SIG-M5 treated with dmso at 0.1 percent for 504 hours (cell line): Measurements from ENCODE around the gene TMEM74B.
"Not testable (repeated sequence)": the region's sequence is repeated elsewhere in the genome, so short reads cannot be mapped to it uniquely, and the experiment has no call there.

ENCODE experiments used
- DNase-seq: peaks from one replicate; lab custom pipeline; 2025; ENCODE audit not compliant: unreplicated experiment; lab: John Stamatoyannopoulos, UW

Gene TMEM74B

GRCh38 chr20:1184638-1185315, at the start of gene TMEM74B:
TMEM74B (minus strand) TSS chr20:1184981; CDS start chr20:1183801, 1,180 bp downstream.
- DNase-seq, result no peak

GRCh38 chr20:1232286-1233111, 47.7 kb upstream of the TMEM74B start:
- DNase-seq, result no peak

GRCh38 chr20:1229541-1229940, 44.8 kb upstream of the TMEM74B start:
- DNase-seq, result no peak

DNA sequence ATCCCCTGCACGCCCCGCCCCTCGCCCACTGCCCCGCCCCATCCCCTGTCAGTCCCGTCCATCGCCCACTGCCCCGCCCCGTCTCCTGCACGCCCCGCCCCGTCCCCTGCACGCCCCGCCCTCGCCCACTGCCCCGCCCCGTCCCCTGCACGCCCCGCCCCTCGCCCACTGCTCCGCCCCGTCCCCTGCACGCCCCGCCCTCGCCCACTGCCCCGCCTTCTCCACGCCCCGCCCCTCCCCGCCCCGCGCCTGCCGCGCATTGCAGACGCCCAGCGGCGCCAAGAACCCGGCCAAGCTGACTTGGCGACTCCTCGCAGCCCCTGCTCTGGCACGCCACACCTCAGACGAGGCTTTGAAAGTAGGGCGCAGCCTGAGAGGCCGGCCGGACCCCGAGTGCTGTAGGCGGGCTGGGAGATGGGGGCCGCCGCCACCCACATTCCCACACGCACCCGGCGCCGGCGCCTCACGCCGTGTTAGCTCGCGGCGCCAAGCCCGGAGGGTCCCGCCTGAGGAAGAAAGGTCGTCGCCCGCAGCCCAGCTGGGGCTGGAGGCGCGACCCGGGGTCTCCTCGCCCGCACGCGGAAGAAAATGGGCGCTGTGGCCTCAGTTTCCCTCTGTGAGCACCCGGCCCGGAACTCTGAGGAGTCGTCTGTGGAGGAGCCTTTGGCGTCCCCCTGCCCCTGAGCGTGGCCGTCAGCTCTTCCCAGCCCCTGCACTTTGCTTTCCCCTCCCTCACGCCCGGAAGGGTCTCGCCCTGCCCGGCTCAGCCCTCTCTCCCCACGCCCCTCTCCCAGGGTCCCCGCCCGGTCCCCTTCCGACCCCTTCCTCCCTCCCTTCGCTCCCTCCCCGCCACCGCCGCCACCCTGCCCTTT, 41.2 kb upstream of the TMEM74B start, which contains the start of gene RAD21L1:
TSS of gene RAD21L1 (plus strand) at position 262 of the 872 bp plus-strand sequence. CDS start 2,410 bp downstream, outside the sequence.
- peak; percentile 31 for DNase-seq

- DNase-seq, result no peak
Measured at GRCh38 chr20:1225263-1225782, 40.5 kb upstream of the TMEM74B start.

DNA sequence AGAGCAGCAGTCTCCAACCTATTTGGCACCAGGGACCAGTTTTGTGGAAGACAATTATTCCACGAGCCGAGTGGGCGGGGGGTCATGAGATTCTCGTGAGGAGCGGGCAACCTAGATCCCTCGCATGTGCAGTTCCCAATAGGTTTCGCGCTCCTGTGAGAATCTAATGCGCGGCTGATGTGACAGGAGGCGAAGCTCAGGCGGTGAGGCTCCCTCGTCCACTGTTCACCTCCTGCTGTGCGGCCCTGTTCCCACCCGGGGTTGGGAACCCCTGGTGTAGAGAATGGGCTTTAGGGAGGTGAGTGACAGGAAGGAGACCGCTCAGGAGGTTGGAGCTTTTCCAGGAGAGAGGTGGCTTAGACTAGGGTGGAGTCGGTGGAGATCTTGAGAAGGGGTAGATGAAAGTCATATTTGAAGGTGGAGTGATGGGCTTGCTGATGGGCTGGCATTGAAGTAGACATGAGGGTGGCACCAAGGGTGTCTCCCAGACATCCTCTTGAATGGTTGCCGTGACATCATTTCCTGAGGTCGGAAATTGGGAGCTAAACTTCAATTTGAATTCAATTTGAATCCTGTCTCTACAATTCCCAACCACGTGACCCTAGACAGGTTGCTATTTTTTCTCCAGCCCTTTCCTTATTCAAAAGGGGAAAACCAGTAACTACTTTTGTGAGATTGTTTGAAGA, 39.6 kb upstream of the TMEM74B start:
- no peak for DNase-seq

DNA sequence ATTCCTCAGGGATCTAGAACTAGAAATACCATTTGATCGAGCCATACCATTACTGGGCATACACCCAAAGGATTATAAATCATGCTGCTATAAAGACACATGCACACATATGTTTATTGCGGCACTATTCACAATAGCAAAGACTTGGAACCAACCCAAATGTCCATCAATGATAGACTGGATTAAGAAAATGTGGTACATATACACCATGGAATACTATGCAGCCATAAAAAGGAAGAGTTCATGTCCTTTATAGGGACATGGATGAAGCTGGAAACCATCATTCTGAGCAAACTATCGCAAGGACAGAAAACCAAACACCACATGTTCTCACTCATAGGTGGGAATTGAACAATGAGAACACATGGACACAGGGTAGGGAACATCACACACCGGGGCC, 38.0 kb upstream of the TMEM74B start:
- not testable (repeated sequence) for DNase-seq

DNA sequence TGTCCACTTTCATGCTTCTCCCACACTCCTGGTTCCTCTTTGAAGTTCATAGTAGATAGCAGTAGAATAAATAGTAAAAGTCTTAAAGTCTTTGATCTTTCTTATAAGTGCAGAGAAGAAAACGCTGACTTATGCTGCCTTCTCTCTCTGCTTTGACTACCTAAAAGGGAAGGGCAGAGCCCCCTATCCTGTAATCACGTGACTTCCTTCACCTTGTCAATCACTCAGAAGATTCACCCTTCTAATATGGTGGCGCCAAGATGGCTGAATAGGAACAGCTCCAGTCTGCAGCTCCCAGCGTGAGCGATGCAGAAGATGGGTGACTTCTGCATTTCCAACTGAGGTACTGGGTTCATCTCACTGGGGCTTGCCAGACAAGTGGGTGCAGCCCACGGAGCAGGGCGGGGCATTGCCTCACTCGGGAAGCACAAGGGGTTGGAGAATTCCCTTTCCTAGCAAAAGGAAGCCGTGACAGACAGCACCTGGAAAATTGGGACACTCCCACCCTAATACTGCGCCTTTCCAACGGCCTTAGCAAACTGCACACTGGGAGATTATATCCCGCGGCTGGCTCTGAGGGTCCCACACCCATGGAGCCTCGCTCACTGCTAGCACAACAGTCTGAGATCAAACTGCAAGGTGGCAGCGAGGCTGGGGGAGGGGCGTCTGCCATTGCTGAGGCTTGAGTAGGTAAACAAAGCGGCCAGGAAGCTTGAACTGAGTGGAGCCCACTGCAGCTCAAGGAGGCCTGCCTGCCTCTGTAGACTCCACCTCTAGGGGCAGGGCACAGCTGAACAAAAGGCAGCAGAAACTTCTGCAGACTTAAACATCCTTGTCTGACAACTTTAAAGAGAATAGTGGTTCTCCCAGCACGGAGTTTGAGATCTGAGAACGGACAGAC, 32.0 kb upstream of the TMEM74B start:
- not testable (repeated sequence) for DNase-seq

DNA sequence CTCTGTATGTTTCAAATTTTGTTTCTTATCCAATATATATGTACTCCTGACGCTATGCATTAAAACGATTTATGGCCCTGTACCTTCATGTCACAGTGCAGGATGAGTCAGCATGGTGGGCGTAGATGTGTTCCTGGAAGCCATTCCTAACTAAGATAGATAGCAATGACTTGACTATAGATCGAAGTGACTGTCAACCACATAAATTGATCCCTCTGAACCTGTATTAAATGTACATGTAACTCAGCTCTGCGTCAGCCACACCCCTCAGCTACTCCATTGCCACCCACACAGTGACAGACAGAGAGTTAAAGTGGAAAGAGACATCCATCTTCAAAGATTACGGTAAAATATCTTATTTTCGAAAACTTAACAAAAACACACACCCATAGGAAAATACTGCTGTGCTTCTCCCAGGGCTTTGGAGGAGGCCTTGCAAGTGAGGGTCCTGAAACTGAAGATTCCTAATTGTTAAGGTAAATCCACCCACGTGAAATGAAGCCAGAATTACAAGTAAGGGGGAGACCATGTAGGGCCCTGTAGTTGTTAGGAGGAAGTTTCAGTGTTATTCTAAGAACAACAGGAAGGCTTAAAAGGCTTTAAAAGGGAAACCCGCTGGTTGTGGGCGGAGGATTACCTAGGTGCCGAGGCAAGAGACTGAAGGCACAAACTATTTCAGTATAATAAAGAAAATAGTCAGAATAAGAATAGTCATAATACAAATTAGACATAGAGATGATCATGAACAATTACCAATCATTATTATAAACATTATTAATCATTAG, 30.8 kb upstream of the TMEM74B start:
- no peak for DNase-seq

- DNase-seq, result no peak
Measured at GRCh38 chr20:1214838-1215261, 30.1 kb upstream of the TMEM74B start.

- DNase-seq, result peak; percentile 73
Measured at GRCh38 chr20:1212607-1213396, 28.0 kb upstream of the TMEM74B start.

GRCh38 chr20:1212023-1212422, 27.2 kb upstream of the TMEM74B start:
- no peak for DNase-seq

DNA sequence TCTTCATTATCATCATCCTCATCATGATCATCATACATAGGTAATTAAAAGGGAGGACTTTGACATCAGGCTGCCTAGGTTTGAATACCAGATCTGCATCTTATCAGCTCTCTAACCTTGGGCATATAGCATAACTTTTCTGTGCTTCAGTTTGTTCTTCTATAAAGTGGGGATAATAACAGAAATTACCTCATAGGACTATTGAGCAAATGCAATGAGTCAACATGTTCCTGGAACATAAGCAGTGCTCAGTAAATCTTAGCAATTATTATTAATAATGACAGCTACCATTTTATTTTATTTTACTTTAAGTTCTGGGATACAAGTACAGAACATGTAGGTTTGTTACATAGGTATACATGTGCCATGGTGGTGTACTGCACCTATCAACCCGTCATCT, 25.7 kb upstream of the TMEM74B start:
- DNase-seq, result no peak

- DNase-seq, result no peak
Measured at GRCh38 chr20:1209447-1210387, 24.9 kb upstream of the TMEM74B start.

DNA sequence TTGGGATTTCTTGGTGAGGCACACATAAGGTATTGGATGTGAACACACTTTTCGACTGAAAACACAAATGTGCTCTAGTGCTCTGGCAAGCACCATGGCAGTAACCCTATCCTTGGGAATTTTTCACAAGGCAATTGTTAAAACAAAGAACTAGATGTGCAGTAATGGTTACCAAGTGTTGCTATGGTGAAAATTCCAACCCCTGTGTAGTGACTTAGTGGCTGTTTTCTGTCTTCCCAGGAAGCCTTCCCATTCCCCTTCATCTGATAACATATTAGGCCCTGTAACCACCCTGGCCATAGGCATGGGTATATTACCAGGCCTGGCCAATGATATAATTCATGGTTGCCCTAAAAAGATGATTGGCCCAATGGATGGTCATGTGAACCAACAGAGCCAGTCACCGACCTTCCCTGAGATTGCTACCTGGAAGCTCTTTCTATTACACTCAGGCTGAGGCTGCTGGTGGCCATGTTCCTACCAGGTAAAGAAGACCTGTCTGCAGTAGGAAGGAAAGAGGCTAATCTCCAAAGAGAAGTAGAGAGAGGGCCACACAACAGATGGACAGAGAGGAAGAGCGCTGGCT, 22.6 kb upstream of the TMEM74B start:
- DNase-seq, result no peak
